ENCODE measurements around the gene COL4A6.

COL4A6 gene

DNA sequence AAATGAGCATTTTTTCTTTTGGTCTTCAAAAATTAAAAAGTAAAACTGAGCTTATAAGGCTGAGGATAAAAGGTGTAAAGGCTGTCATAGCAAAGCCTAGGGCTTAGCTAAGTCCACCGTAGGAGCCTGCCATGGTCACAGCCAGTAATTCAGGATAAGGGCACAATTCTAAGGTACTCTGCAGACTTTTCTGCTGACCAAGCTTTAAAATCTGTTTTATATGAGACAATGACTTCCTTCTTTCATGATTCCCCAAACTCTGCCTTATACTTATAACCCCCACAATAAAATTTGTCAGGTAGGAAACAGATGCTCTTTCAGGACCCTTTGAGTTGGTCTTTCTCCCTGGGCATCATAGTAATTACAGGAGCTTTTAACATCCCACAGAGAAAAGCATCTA lies 138.5 kb downstream of the COL4A6 start:
- TF ChIP-seq, protein P1, sequence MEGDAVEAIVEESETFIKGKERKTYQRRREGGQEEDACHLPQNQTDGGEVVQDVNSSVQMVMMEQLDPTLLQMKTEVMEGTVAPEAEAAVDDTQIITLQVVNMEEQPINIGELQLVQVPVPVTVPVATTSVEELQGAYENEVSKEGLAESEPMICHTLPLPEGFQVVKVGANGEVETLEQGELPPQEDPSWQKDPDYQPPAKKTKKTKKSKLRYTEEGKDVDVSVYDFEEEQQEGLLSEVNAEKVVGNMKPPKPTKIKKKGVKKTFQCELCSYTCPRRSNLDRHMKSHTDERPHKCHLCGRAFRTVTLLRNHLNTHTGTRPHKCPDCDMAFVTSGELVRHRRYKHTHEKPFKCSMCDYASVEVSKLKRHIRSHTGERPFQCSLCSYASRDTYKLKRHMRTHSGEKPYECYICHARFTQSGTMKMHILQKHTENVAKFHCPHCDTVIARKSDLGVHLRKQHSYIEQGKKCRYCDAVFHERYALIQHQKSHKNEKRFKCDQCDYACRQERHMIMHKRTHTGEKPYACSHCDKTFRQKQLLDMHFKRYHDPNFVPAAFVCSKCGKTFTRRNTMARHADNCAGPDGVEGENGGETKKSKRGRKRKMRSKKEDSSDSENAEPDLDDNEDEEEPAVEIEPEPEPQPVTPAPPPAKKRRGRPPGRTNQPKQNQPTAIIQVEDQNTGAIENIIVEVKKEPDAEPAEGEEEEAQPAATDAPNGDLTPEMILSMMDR (conservative IDR thresholded peaks at IDR 0.05; ENCODE audit: low read depth, low read length) = no peak
- H3K4me3 ChIP-seq (ENCODE audit: low read length) = no peak overlapping the region
- no peak for DNase-seq (ENCODE audit: low read depth)

- TF ChIP-seq, protein P1 (conservative IDR thresholded peaks at IDR 0.05; ENCODE audit: low read depth, low read length) = no peak
- peak; percentile 34 for DNase-seq (ENCODE audit: low read depth)
- no peak overlapping the region for H3K4me3 ChIP-seq (ENCODE audit: low read length)
Measured at GRCh38 chrX:108299101-108299591, 139.1 kb downstream of the COL4A6 start.

DNA sequence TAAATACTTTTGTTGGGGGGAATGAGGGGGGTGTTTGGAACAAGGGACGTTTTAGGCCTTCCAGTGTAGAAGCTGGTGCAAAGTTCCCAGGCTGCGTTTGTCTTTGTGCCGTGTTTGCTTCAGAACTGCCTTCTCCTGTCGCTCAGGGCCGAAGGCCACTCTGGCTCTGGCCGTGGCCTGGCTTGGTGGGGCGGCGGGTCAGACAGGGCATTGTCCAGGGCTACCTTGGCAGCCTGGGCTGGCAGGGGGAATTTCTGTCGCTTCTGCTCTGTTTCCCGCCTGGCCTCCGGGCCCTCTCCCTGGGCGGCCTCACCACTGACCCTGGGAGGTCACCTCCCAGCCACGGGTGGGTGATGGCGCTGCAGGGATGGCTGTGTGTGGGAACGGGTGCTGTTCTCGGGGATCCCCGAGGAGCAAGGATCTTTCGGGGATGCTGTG lies 140.0 kb downstream of the COL4A6 start:
- TF ChIP-seq, protein P1 (conservative IDR thresholded peaks at IDR 0.05; ENCODE audit: low read depth, low read length) = no peak
- no peak overlapping the region for H3K4me3 ChIP-seq (ENCODE audit: low read length)
- DNase-seq (ENCODE audit: low read depth) = no peak

- TF ChIP-seq, protein P1 (conservative IDR thresholded peaks at IDR 0.05; ENCODE audit: low read depth, low read length) = no peak
- no peak for DNase-seq (ENCODE audit: low read depth)
Measured at GRCh38 chrX:108297290-108297689, 140.9 kb downstream of the COL4A6 start.

GRCh38 chrX:108292053-108292452 lies 146.2 kb downstream of the COL4A6 start:
- TF ChIP-seq, protein P1 (conservative IDR thresholded peaks at IDR 0.05; ENCODE audit: low read depth, low read length) = no peak
- H3K4me3 ChIP-seq (ENCODE audit: low read length) = no peak overlapping the region
- no peak for DNase-seq (ENCODE audit: low read depth)

More at GRCh38 chrX:108297290-108297689, 140.9 kb downstream of the COL4A6 start:
- no peak overlapping the region for H3K4me3 ChIP-seq (ENCODE audit: low read length)

GRCh38 chrX:108285918-108286317 lies 152.3 kb downstream of the COL4A6 start:
- TF ChIP-seq, protein P1 (conservative IDR thresholded peaks at IDR 0.05; ENCODE audit: low read depth, low read length) = no peak
- DNase-seq (ENCODE audit: low read depth) = no peak
- no peak overlapping the region for H3K4me3 ChIP-seq (ENCODE audit: low read length)

DNA sequence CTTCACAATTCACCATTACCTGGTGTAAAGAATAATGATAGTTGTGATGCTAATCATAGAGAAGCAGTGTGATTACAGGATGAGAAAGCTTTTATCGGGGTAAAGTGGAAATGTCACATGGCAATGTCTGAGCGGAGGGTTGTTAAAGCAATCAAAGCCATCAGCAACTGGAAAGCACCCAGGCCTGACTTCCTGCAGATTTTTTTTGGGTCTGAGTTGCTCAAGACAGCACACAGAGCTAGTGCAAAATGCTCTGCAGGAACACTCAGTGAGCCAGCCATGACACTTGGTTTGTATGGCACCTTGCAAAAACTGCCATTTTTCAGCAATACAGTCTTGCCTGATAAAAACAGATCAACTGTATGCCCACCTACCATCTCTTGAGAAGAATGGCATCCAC lies 152.9 kb downstream of the COL4A6 start:
- TF ChIP-seq, protein P1 (conservative IDR thresholded peaks at IDR 0.05; ENCODE audit: low read depth, low read length) = no peak

More for the DNA sequence above, 152.9 kb downstream of the COL4A6 start:
- no peak for DNase-seq (ENCODE audit: low read depth)
- H3K4me3 ChIP-seq (ENCODE audit: low read length) = no peak overlapping the region
